Measurements from ENCODE around the gene ATF7IP.

GRCh38 chr12:14396071-14396470 is 30.6 kb downstream of the ATF7IP start:
- TF ChIP-seq CTCF (IDR thresholded peaks at IDR 0.05) (no peak), POLR2A (IDR thresholded peaks at IDR 0.05) (peak in 2 of 4 donors; percentile 35 to 41)

All from upper lobe of left lung (tissue), 4 donors.